H1 (cell line): ENCODE data around the gene HDHD5. TPM values are rescaled to one million over a fixed set of nuclear protein-coding genes. Genes with fewer than 3 reads are reported as not detected.

Experiments
- CTCF ChIA-PET: fragments of 300-600 bp; sonication (Branson Sonifier 250); formaldehyde crosslinking; loops from one replicate; lab custom pipeline; 2021; ENCODE audit not compliant: partially characterized antibody; lab: Charles Lee
- POLR2A ChIA-PET: fragments of 300-600 bp; sonication (Branson Sonifier 250); formaldehyde crosslinking; loops from one replicate; lab custom pipeline; 2021; ENCODE audit warnings: inconsistent platforms; ENCODE audit not compliant: partially characterized antibody; lab: Charles Lee
- DNase-seq, 2 experiments: peaks; one replicate each; pipeline versions ENCODE4 v3.0.0 to v3.0.0-alpha.2; 2010 to 2022; ENCODE audit warnings: low spot score in 2 of 2, low read depth in 1 of 2, mixed read lengths in 1 of 2
- FAIRE-seq: peaks from 2 replicates; lab custom pipeline; 2011; peaks lifted over from hg19 to GRCh38; lab: Jason Lieb, UNC
- H2AFZ ChIP-seq: 2 replicates; pipeline ENCODE4 v1.8.1; 2012; ENCODE audit warnings: low read length, inconsistent platforms
- H2AK5ac ChIP-seq: 2 replicates; pipeline ENCODE4 v1.6.1; 2013; ENCODE audit warnings: low read depth, low read length
- H2BK120ac ChIP-seq: replicated peaks from 2 replicates; pipeline ENCODE3; 2013; ENCODE audit warnings: low read depth, low read length, inconsistent platforms
- H2BK12ac ChIP-seq: 2 replicates; pipeline ENCODE4 v1.6.1; 2013; ENCODE audit warnings: low read depth, low read length
- H2BK15ac ChIP-seq: 2 replicates; pipeline ENCODE4 v1.6.1; 2013; ENCODE audit warnings: low read length
- H2BK20ac ChIP-seq: 2 replicates; pipeline ENCODE4 v1.6.1; 2013; ENCODE audit warnings: low read length
- H2BK5ac ChIP-seq: 2 replicates; pipeline ENCODE4 v1.6.1; 2013; ENCODE audit warnings: low read depth, low read length
- H3K14ac ChIP-seq: 2 replicates; pipeline ENCODE4 v1.6.1; 2013; ENCODE audit warnings: inconsistent platforms; ENCODE audit not compliant: insufficient read length
- H3K18ac ChIP-seq: 2 replicates; pipeline ENCODE4 v1.6.1; 2013; ENCODE audit warnings: low read length; ENCODE audit errors: extremely low read depth
- H3K23ac ChIP-seq: 2 replicates; pipeline ENCODE4 v1.6.1; 2013; ENCODE audit warnings: inconsistent platforms; ENCODE audit not compliant: insufficient read length
- H3K23me2 ChIP-seq: 2 replicates; pipeline ENCODE4 v1.6.1; 2013; ENCODE audit warnings: low read depth, low read length
- H3K27ac ChIP-seq: 2 replicates; pipeline ENCODE4 v1.6.1; 2011; ENCODE audit warnings: low read depth, low read length, inconsistent platforms
- H3K27me3 ChIP-seq, 4 experiments: replicated peaks in 1 of 4; 1 replicate in 1 of 4; 2 replicates in 3 of 4; pipeline versions ENCODE4 v1.6.1 to v1.8.1; 2011 to 2013; ENCODE audit warnings: low read length in 3 of 4, mild to moderate bottlenecking in 3 of 4, inconsistent platforms in 2 of 4, mixed read lengths in 2 of 4, moderate library complexity in 1 of 4; ENCODE audit not compliant: control insufficient read depth in 3 of 4, insufficient read depth in 3 of 4; ENCODE audit errors: extremely low read depth in 1 of 4
- H3K36me3 ChIP-seq, 4 experiments: 2 replicates each; pipeline versions ENCODE4 v1.6.1 to v1.8.1; 2011 to 2013; ENCODE audit warnings: mild to moderate bottlenecking in 4 of 4, low read length in 3 of 4, moderate library complexity in 2 of 4, control low read depth in 1 of 4, inconsistent platforms in 1 of 4; ENCODE audit not compliant: insufficient read depth in 4 of 4, control insufficient read depth in 2 of 4
- H3K4ac ChIP-seq: replicated peaks from 2 replicates; pipeline ENCODE3; 2013; ENCODE audit warnings: low read length, low read depth, mixed read lengths, inconsistent platforms; ENCODE audit not compliant: insufficient read length
- H3K4me1 ChIP-seq, 4 experiments: replicated peaks in 1 of 4; 1 replicate in 1 of 4; 2 replicates in 3 of 4; pipeline versions ENCODE4 v1.6.1 to v1.8.1; 2011 to 2013; ENCODE audit warnings: low read length in 3 of 4, inconsistent platforms in 2 of 4, mixed read lengths in 1 of 4; ENCODE audit not compliant: insufficient read depth in 4 of 4, control insufficient read depth in 3 of 4
- H3K4me2 ChIP-seq, 2 experiments: 2 replicates each; pipeline versions ENCODE4 v1.6.1 to v1.8.1; 2011 to 2013; ENCODE audit warnings: low read depth in 2 of 2, low read length in 2 of 2, control low read depth in 1 of 2, inconsistent platforms in 1 of 2, mild to moderate bottlenecking in 1 of 2; ENCODE audit not compliant: insufficient read depth in 1 of 2
- H3K4me3 ChIP-seq, 4 experiments: fragments of 200-600, 300-600 bp in 1 of 4; sonication (generic), shearing (Covaris generic), sonication (Bioruptor Twin) in 1 of 4; 2 replicates each; pipeline versions ENCODE4 v1.5.1 to v1.8.1; 2011 to 2016; ENCODE audit warnings: low read length in 4 of 4, low read depth in 3 of 4, control low read depth in 2 of 4, inconsistent platforms in 2 of 4, mild to moderate bottlenecking in 2 of 4, mixed read lengths in 1 of 4, moderate library complexity in 1 of 4; ENCODE audit not compliant: insufficient read depth in 2 of 4; ENCODE audit errors: extremely low read depth in 1 of 4
- H3K56ac ChIP-seq: replicated peaks from 2 replicates; pipeline ENCODE3; 2013; ENCODE audit warnings: low read depth, mild to moderate bottlenecking, mixed read lengths, low read length, inconsistent platforms; ENCODE audit not compliant: insufficient read length
- H3K79me1 ChIP-seq: 2 replicates; pipeline ENCODE4 v1.6.1; 2013; ENCODE audit warnings: low read depth, low read length, control low read depth
- H3K79me2 ChIP-seq, 2 experiments: 2 replicates each; pipeline versions ENCODE4 v1.6.1 to v1.8.1; 2012 to 2013; ENCODE audit warnings: low read length in 2 of 2, mild to moderate bottlenecking in 2 of 2, inconsistent platforms in 1 of 2; ENCODE audit not compliant: insufficient read depth in 2 of 2, control insufficient read depth in 1 of 2
- H3K9ac ChIP-seq, 4 experiments: replicated peaks in 1 of 4; 1 replicate in 1 of 4; 2 replicates in 3 of 4; pipeline versions ENCODE4 v1.6.1 to v1.8.1; 2011 to 2013; ENCODE audit warnings: low read depth in 3 of 4, low read length in 3 of 4, control low read depth in 2 of 4, mild to moderate bottlenecking in 2 of 4, moderate library complexity in 2 of 4, inconsistent platforms in 1 of 4; ENCODE audit errors: extremely low read depth in 1 of 4
- H3K9me3 ChIP-seq, 2 experiments: 2 replicates each; pipeline versions ENCODE4 v1.6.1 to v1.8.1; 2012 to 2013; ENCODE audit warnings: mild to moderate bottlenecking in 2 of 2, moderate library complexity in 2 of 2, control low read depth in 1 of 2, inconsistent platforms in 1 of 2, low read depth in 1 of 2, low read length in 1 of 2, mixed read lengths in 1 of 2; ENCODE audit not compliant: insufficient read depth in 2 of 2
- H4K20me1 ChIP-seq, 2 experiments: replicated peaks in 1 of 2; 2 replicates each; pipeline versions ENCODE3 to v1.8.1; 2011 to 2013; ENCODE audit warnings: inconsistent platforms in 2 of 2, low read length in 2 of 2, mild to moderate bottlenecking in 1 of 2; ENCODE audit not compliant: insufficient read depth in 2 of 2, control insufficient read depth in 1 of 2
- H4K5ac ChIP-seq: 2 replicates; pipeline ENCODE4 v1.6.1; 2013; ENCODE audit warnings: low read length, low read depth, mixed read lengths, inconsistent platforms; ENCODE audit not compliant: insufficient read length
- H4K8ac ChIP-seq: 2 replicates; pipeline ENCODE4 v1.8.0; 2013; ENCODE audit warnings: mild to moderate bottlenecking, moderate library complexity, low read length, inconsistent platforms; ENCODE audit not compliant: insufficient read depth; ENCODE audit errors: extremely low read depth
- H4K91ac ChIP-seq: replicated peaks from 2 replicates; pipeline ENCODE3; 2013; ENCODE audit warnings: low read length, mixed read lengths, inconsistent platforms; ENCODE audit not compliant: insufficient read length
- ASH2L ChIP-seq: fragments of 200-600, 300-600 bp; sonication (generic); IDR thresholded peaks from one replicate; pipeline ENCODE4 v1.7.1; 2017; ENCODE audit warnings: low read length
- BCL11A ChIP-seq, 2 experiments: IDR thresholded peaks; one replicate each; pipeline ENCODE4 v1.6.1; 2011; ENCODE audit warnings: low read depth in 2 of 2, low read length in 2 of 2, mild to moderate bottlenecking in 2 of 2
- CBX5 ChIP-seq: fragments of 300-800, 300-1000 bp; sonication (generic); IDR thresholded peaks from 2 replicates; pipeline ENCODE4 v1.7.1; 2016; ENCODE audit warnings: antibody characterized with exemption, low read length, low read depth
- CREB1 ChIP-seq: IDR thresholded peaks from 2 replicates; pipeline ENCODE4 v1.6.1; 2012; ENCODE audit warnings: inconsistent platforms
- EGR1 ChIP-seq: IDR thresholded peaks from 2 replicates; pipeline ENCODE4 v1.6.1; 2011; ENCODE audit warnings: low read depth, low read length, borderline replicate concordance
- KDM4A ChIP-seq: IDR thresholded peaks from one replicate; pipeline ENCODE4 v1.7.1; 2012; ENCODE audit warnings: low read depth, mild to moderate bottlenecking, moderate library complexity, low read length, inconsistent platforms; ENCODE audit not compliant: severe bottlenecking
- MAFK ChIP-seq: IDR thresholded peaks from 2 replicates; pipeline ENCODE4 v1.6.1; 2012; ENCODE audit warnings: low read depth, mild to moderate bottlenecking, improper control_type of control experiment, low read length
- POLR2A ChIP-seq, 2 experiments: IDR thresholded peaks; 1 replicate in 1 of 2; 2 replicates in 1 of 2; pipeline ENCODE4 v1.6.1; 2011; ENCODE audit warnings: low read depth in 2 of 2, low read length in 2 of 2, mild to moderate bottlenecking in 2 of 2; ENCODE audit errors: control extremely low read depth in 1 of 2
- SIN3A ChIP-seq, 2 experiments: IDR thresholded peaks in 1 of 2; conservative IDR thresholded peaks in 1 of 2; 2 replicates each; pipeline ENCODE4 v1.6.1; 2011 to 2012; ENCODE audit warnings: low read length in 2 of 2, improper control_type of control experiment in 1 of 2, low read depth in 1 of 2, mild to moderate bottlenecking in 1 of 2
- SRF ChIP-seq: IDR thresholded peaks from 2 replicates; pipeline ENCODE4 v1.6.1; 2011; ENCODE audit warnings: mild to moderate bottlenecking, low read depth, low read length, moderate library complexity
- USF2 ChIP-seq: IDR thresholded peaks from 2 replicates; pipeline ENCODE4 v1.6.1; 2011; ENCODE audit warnings: low read length, improper control_type of control experiment
- WGBS, 2 experiments: shearing (Covaris generic) in 1 of 2; methylation state at CpG; one replicate each; pipeline versions ENCODE4 v1.1.6 to v1.1.7; 2013 to 2015; ENCODE audit warnings: low lambda C conversion rate in 2 of 2, mixed read lengths in 2 of 2, inconsistent platforms in 1 of 2, low coverage in 1 of 2, missing lambda C conversion rate in 1 of 2; ENCODE audit not compliant: insufficient replicate concordance in 2 of 2, insufficient coverage in 1 of 2, insufficient read length in 1 of 2; ENCODE audit errors: extremely low coverage in 1 of 2, missing lambda C conversion rate in 1 of 2; 5-methylcytosine and 5-hydroxymethylcytosine counted together
- polyA plus RNA-seq, 7 experiments: library from polyadenylated mRNA; depleted of rRNA in 3 of 7; stranded (reverse) in 5 of 7; unstranded in 2 of 7; fragments of >200 nt in 5 of 7; fragments of 200-250 nt in 2 of 7; gene quantifications; 1 replicate in 5 of 7; 2 replicates in 1 of 7; 4 replicates in 1 of 7; pipeline versions ENCODE4 v1.2.1 to v1.2.3, GENCODE V29; 2011 to 2013; ENCODE audit warnings: missing spikeins in 2 of 7, mixed read lengths in 2 of 7
- total RNA-seq: library from RNA; stranded (reverse); fragmentation: NEBNext Ultra II Directional; extraction: Animal tissue kit (Norgen Biotek cat#: 25700); gene quantifications from 2 replicates; pipeline ENCODE4 v1.2.1, GENCODE V29; 2021

HDHD5 gene
- total and polyA plus RNA-seq, 2 of the 8 experiments (the other 6 are each of a cell fraction or from before 2014, with no cell fraction given): 68.3 to 123 TPM

- no peak for TF ChIP-seq POLR2A (IDR thresholded peaks at IDR 0.05; ENCODE audit: control extremely low read depth in 1 of 2, low read depth in 2 of 2, low read length in 2 of 2)
Observed at GRCh38 chr22:17131686-17132085, 27.4 kb downstream of the HDHD5 start (continued).

GRCh38 chr22:17130199-17130598, 28.9 kb downstream of the HDHD5 start:
- Histone ChIP-seq H3K9ac (no peak overlapping the region), H3K27ac (no peak overlapping the region), H3K56ac (no peak overlapping the region), H3K4me2 (no peak overlapping the region), H4K91ac (no peak overlapping the region), H2BK12ac (no peak overlapping the region), H3K18ac (no peak overlapping the region), H3K14ac (no peak overlapping the region), H4K8ac (no peak overlapping the region), H3K27me3 (no peaks in the 10 kb centered on the region), H2AK5ac (no peak overlapping the region), H2BK20ac (no peak overlapping the region), H4K20me1 (no peaks in the 10 kb centered on the region), H2BK5ac (no peak overlapping the region), H3K79me1 (no peaks in the 10 kb centered on the region), H3K23me2 (no peaks in the 10 kb centered on the region), H3K4me1 (peaks cover 0 to 3% (median 1%) of the 10 kb centered on the region in 4 experiments; a peak in 2 of 7 replicates), H2BK120ac (no peak overlapping the region), H2AFZ (no peak overlapping the region), H4K5ac (no peak overlapping the region), H3K36me3 (no peaks in the 10 kb centered on the region), H3K9me3 (no peaks in the 10 kb centered on the region), H3K23ac (no peak overlapping the region), H3K79me2 (no peaks in the 10 kb centered on the region), H3K4ac (no peak overlapping the region), H3K4me3 (no peak overlapping the region), H2BK15ac (no peak overlapping the region)
- 100% methylated on average over 1 of the region's 1 CpG; no CpG with 5 or more reads in 1 of the 2 experiments for WGBS, 2 experiments
- ChIA-PET CTCF (no interaction called here), POLR2A (no interaction called here)
- FAIRE-seq (no peak), DNase-seq (no peak)
- TF ChIP-seq ASH2L: no peak
- no peak for TF ChIP-seq SRF
- no peak for TF ChIP-seq USF2
- TF ChIP-seq CBX5: no peak
- TF ChIP-seq BCL11A (IDR thresholded peaks at IDR 0.05; ENCODE audit: low read depth in 2 of 2, low read length in 2 of 2): no peak
- TF ChIP-seq SIN3A (conservative IDR thresholded peaks at IDR 0.05 in 1 of 2, IDR thresholded peaks at IDR 0.05 in 1 of 2; ENCODE audit: low read depth in 1 of 2, low read length in 2 of 2): no peak
- TF ChIP-seq EGR1: no peak
- no peak for TF ChIP-seq KDM4A
- no peak for TF ChIP-seq CREB1
- no peak for TF ChIP-seq MAFK
